GM12878 (cell line): ENCODE data around the gene ULBP3. TPM values are rescaled to one million over a fixed set of nuclear protein-coding genes. Genes with fewer than 3 reads are reported as not detected.

Experiments
- ATAC-seq: fragments of 200-7000 bp; cut with Tn5 transposase; 3 replicates; pipeline ENCODE4 v1.9.1; 2020; ENCODE audit warnings: mild to moderate bottlenecking, moderate library complexity
- BruUV-seq: library from RNA; stranded (reverse); fragments of 400-500 nt; replicated peaks from 2 replicates; lab custom pipeline; 2021; lab: Mats Ljungman, UMichigan
- CTCF ChIA-PET: fragments of 300-600 bp; sonication (Branson Sonifier 250); formaldehyde crosslinking; extraction: SDS; loops from one replicate; lab custom pipeline; 2021; ENCODE audit warnings: inconsistent platforms; lab: Yijun Ruan, JAX
- POLR2A ChIA-PET: fragments of 350-600 bp; formaldehyde crosslinking; extraction: SDS; loops from one replicate; lab custom pipeline; 2021; ENCODE audit warnings: inconsistent platforms; lab: Charles Lee
- RAD21 ChIA-PET: fragments of 300-600 bp; sonication (Branson Sonifier 250); formaldehyde crosslinking; loops from one replicate; lab custom pipeline; 2023; ENCODE audit warnings: antibody characterized with exemption; ENCODE audit not compliant: unreplicated experiment; lab: Charles Lee
- SMC1A ChIA-PET: fragments of 300-600 bp; sonication (Branson Sonifier 250); formaldehyde crosslinking; loops from one replicate; lab custom pipeline; 2023; ENCODE audit not compliant: unreplicated experiment, uncharacterized antibody; lab: Charles Lee
- DNase-seq: peaks from one replicate; pipeline ENCODE4 v3.0.0-alpha.2; 2011; ENCODE audit warnings: low read depth, low spot score
- FAIRE-seq: peaks from 3 replicates; lab custom pipeline; 2011; peaks lifted over from hg19 to GRCh38; lab: Jason Lieb, UNC
- H2AFZ ChIP-seq: 2 replicates; pipeline ENCODE4 v1.6.0; 2011; ENCODE audit warnings: low read depth, low read length, control low read depth; ENCODE audit not compliant: control insufficient read depth
- H3K27ac ChIP-seq: 2 replicates; pipeline ENCODE4 v1.5.1; 2011; ENCODE audit warnings: control low read depth; ENCODE audit not compliant: control insufficient read depth, insufficient read depth
- H3K27me3 ChIP-seq, 2 experiments: replicated peaks in 1 of 2; 2 replicates each; pipeline versions ENCODE4 v1.6.0 to v1.6.1; 2011; ENCODE audit warnings: low read length in 1 of 2; ENCODE audit not compliant: control insufficient read depth in 2 of 2, insufficient read depth in 2 of 2
- H3K36me3 ChIP-seq, 2 experiments: 2 replicates each; pipeline ENCODE4 v1.5.1; 2011; ENCODE audit warnings: low read length in 1 of 2; ENCODE audit not compliant: control insufficient read depth in 2 of 2, insufficient read depth in 2 of 2
- H3K4me1 ChIP-seq: 2 replicates; pipeline ENCODE4 v1.6.1; 2011; ENCODE audit warnings: mild to moderate bottlenecking, low read length, moderate library complexity, mixed read lengths; ENCODE audit not compliant: control insufficient read depth, insufficient read depth
- H3K4me2 ChIP-seq: 2 replicates; pipeline ENCODE4 v1.6.0; 2011; ENCODE audit warnings: control low read depth; ENCODE audit not compliant: control insufficient read depth, insufficient read depth
- H3K4me3 ChIP-seq: fragments of 200-600 bp; sonication (generic); 2 replicates; pipeline ENCODE4 v1.5.1; 2016
- H3K79me2 ChIP-seq: 2 replicates; pipeline ENCODE4 v1.6.0; 2011; ENCODE audit warnings: low read length; ENCODE audit not compliant: control insufficient read depth, insufficient read depth
- H3K9ac ChIP-seq: 2 replicates; pipeline ENCODE4 v1.8.0; 2011; ENCODE audit warnings: low read length, control low read depth, mixed read lengths; ENCODE audit not compliant: control insufficient read depth, insufficient read depth
- H3K9me3 ChIP-seq: replicated peaks from 3 replicates; pipeline ENCODE4 v1.5.1; 2011; ENCODE audit warnings: mild to moderate bottlenecking, low read length; ENCODE audit not compliant: control insufficient read depth, insufficient read depth
- H4K20me1 ChIP-seq: 2 replicates; pipeline ENCODE4 v1.6.0; 2011; ENCODE audit not compliant: control insufficient read depth, insufficient read depth
- BMI1 ChIP-seq: fragments of 450-650 bp; IDR thresholded peaks from 2 replicates; pipeline ENCODE4 v1.6.1; 2016; ENCODE audit warnings: mild to moderate bottlenecking, moderate library complexity, borderline replicate concordance
- BRCA1 ChIP-seq: IDR thresholded peaks from 2 replicates; pipeline ENCODE4 v1.6.1; 2011; ENCODE audit warnings: low read depth, low read length, improper control_type of control experiment
- CBX5 ChIP-seq: sonication (generic); IDR thresholded peaks from 2 replicates; pipeline ENCODE4 v1.6.1; 2016; ENCODE audit warnings: low read depth, moderate library complexity, mild to moderate bottlenecking, inconsistent platforms
- DPF2 ChIP-seq: fragments of 450-650 bp; IDR thresholded peaks from 2 replicates; pipeline ENCODE4 v1.6.1; 2017; ENCODE audit warnings: mild to moderate bottlenecking
- E2F4 ChIP-seq: IDR thresholded peaks from 2 replicates; pipeline ENCODE4 v1.6.1; 2012; ENCODE audit warnings: low read depth, low read length, improper control_type of control experiment
- EP300 ChIP-seq, 2 experiments: fragments of 150-350 bp in 1 of 2; IDR thresholded peaks; 2 replicates each; pipeline ENCODE4 v1.6.1; 2011 to 2012; ENCODE audit warnings: low read depth in 2 of 2, low read length in 2 of 2, borderline replicate concordance in 1 of 2, improper control_type of control experiment in 1 of 2, inconsistent platforms in 1 of 2; ENCODE audit not compliant: control insufficient read depth in 1 of 2
- FOXK2 ChIP-seq: fragments of 450-650 bp; IDR thresholded peaks from 2 replicates; pipeline ENCODE4 v1.6.1; 2017; ENCODE audit warnings: mild to moderate bottlenecking, moderate library complexity
- HDAC2 ChIP-seq: fragments of 200-600 bp; sonication (generic); IDR thresholded peaks from 2 replicates; pipeline ENCODE4 v1.6.1; 2017
- KDM1A ChIP-seq: fragments of 200-600 bp; sonication (generic); IDR thresholded peaks from 2 replicates; pipeline ENCODE4 v1.6.1; 2016; ENCODE audit warnings: borderline replicate concordance
- NKRF ChIP-seq: fragments of 450-650 bp; conservative IDR thresholded peaks from 2 replicates; pipeline ENCODE4 v1.6.1; 2017; ENCODE audit warnings: mild to moderate bottlenecking, moderate library complexity
- NR2C2 ChIP-seq: IDR thresholded peaks from 2 replicates; pipeline ENCODE4 v1.6.1; 2011; ENCODE audit warnings: borderline replicate concordance, low read depth; ENCODE audit not compliant: control insufficient read depth, insufficient read length
- PKNOX1 ChIP-seq: fragments of 450-650 bp; IDR thresholded peaks from 2 replicates; pipeline ENCODE4 v1.6.1; 2016; ENCODE audit warnings: mild to moderate bottlenecking
- POLR2A ChIP-seq: IDR thresholded peaks from 2 replicates; pipeline ENCODE4 v1.6.1; 2011; ENCODE audit warnings: low read depth, mild to moderate bottlenecking, low read length
- RELB ChIP-seq: fragments of 450-650 bp; IDR thresholded peaks from 2 replicates; pipeline ENCODE4 v1.6.1; 2017; ENCODE audit warnings: low read depth, mild to moderate bottlenecking, moderate library complexity
- ZNF24 ChIP-seq: fragments of 450-650 bp; IDR thresholded peaks from 2 replicates; pipeline ENCODE4 v1.6.1; 2017; ENCODE audit warnings: antibody characterized with exemption, mild to moderate bottlenecking
- WGBS: methylation state at CpG from one replicate; pipeline ENCODE4 v1.1.6; 2016; ENCODE audit warnings: low lambda C conversion rate; ENCODE audit not compliant: insufficient replicate concordance, insufficient coverage; ENCODE audit errors: missing lambda C conversion rate; 5-methylcytosine and 5-hydroxymethylcytosine counted together
- in situ Hi-C: fragments of 300-500 bp; cut with MboI; formaldehyde crosslinking; loops from 9 replicates; pipeline ENCODE4 v1.14.3; 2018; ENCODE audit warnings: mixed read lengths
- intact Hi-C: fragments of 100-400 bp; cut with micrococcal nuclease; formaldehyde crosslinking; loops from one replicate; pipeline ENCODE4 v1.14.2; 2022; ENCODE audit not compliant: unreplicated experiment
- polyA plus RNA-seq, 11 experiments: library from polyadenylated mRNA; depleted of rRNA in 4 of 11; unstranded in 6 of 11; stranded (reverse) in 5 of 11; fragments of >200 nt; fragmentation: Nextera tagmentation in 4 of 11; fragmentation: Illumina TruSeq in 1 of 11; extraction: Ambion mirVana in 4 of 11; extraction: Trizol in 1 of 11; gene quantifications; 1 replicate in 1 of 11; 2 replicates in 10 of 11; pipeline versions ENCODE4 v1.2.1 to v1.2.3, GENCODE V29; 2011 to 2016; ENCODE audit warnings: inconsistent platforms in 2 of 11, missing spikeins in 2 of 11, low read depth in 1 of 11
- total RNA-seq, 4 experiments: library from RNA; depleted of rRNA in 3 of 4; stranded (reverse); fragments of >200 nt in 3 of 4; fragmentation: Illumina TruSeq in 1 of 4; extraction: Trizol in 1 of 4; gene quantifications; 2 replicates each; pipeline versions ENCODE4 v1.2.1 to v1.2.3, GENCODE V29; 2013 to 2021

The ULBP3 gene
- total and polyA plus RNA-seq, 10 of the 15 experiments (the other 5 are each of a cell fraction or from before 2014, with no cell fraction given) = 0.08 to 0.16 TPM; not detected in 8

- FAIRE-seq (no peak), DNase-seq (no peak), ATAC-seq (no peak)
- SMC1A ChIA-PET = no interaction called here
- WGBS = 64% methylated on average over 3 of the region's 3 CpGs
- Histone ChIP-seq H3K27ac (no peak overlapping the region), H3K4me1 (no peaks in the 10 kb centered on the region), H3K4me3 (no peak overlapping the region), H3K9me3 (no peaks in the 10 kb centered on the region), H3K79me2 (no peaks in the 10 kb centered on the region), H3K27me3 (peaks cover 0 to 2% of the 10 kb centered on the region in 2 experiments; a peak in 2 of 4 replicates), H2AFZ (no peak overlapping the region), H3K36me3 (no peaks in the 10 kb centered on the region), H3K9ac (no peak overlapping the region), H3K4me2 (no peak overlapping the region), H4K20me1 (no peaks in the 10 kb centered on the region)
- BruUV-seq = no TSS peak
- POLR2A ChIA-PET = no interaction called here
- RAD21 ChIA-PET = no interaction called here
- in situ Hi-C loops = no loop called here
- intact Hi-C loops = no loop called here
- CTCF ChIA-PET = interaction anchor here (0.6 kb wide), 1 partner anchor 11 kb away, joined by 3 read pairs; no protein-coding TSS in a partner anchor
- TF ChIP-seq RELB = no peak
- no peak for TF ChIP-seq KDM1A
- no peak for TF ChIP-seq ZNF24
- no peak for TF ChIP-seq BRCA1
- TF ChIP-seq NKRF = no peak
- TF ChIP-seq FOXK2 = no peak
- TF ChIP-seq EP300 (IDR thresholded peaks at IDR 0.05; ENCODE audit: borderline replicate concordance in 1 of 2, control insufficient read depth in 1 of 2, low read depth in 2 of 2, low read length in 2 of 2) = no peak
- no peak for TF ChIP-seq CBX5
- no peak for TF ChIP-seq PKNOX1
- TF ChIP-seq HDAC2 = no peak
- TF ChIP-seq DPF2 = no peak
- no peak for TF ChIP-seq POLR2A
- no peak for TF ChIP-seq NR2C2
- no peak for TF ChIP-seq E2F4
- TF ChIP-seq BMI1 = no peak
Measured at GRCh38 chr6:150090328-150090727, 21.4 kb upstream of the ULBP3 start.
